Measurements from ENCODE around the gene SNAP29.
A peak's percentile ranks its signal among the peaks of the same experiment; 100 is the strongest.
"Not testable (repeated sequence)": the region's sequence is repeated elsewhere in the genome, so short reads cannot be mapped to it uniquely, and the experiment has no call there.

SNAP29 gene

GRCh38 chr22:20858615-20859416 lies at the start of gene SNAP29, which contains the start of gene PI4KA:
SNAP29 (plus strand) TSS chr22:20859007; CDS start chr22:20859111, 104 bp downstream.
PI4KA (minus strand) TSS chr22:20858811; CDS start chr22:20858725, 86 bp downstream.
- peak; percentile 99 for DNase-seq (ENCODE audit: low read depth)

GRCh38 chr22:20809538-20810185 lies 49.1 kb upstream of the SNAP29 start:
- no peak for DNase-seq (ENCODE audit: low read depth)

GRCh38 chr22:20810645-20811044 lies 48.2 kb upstream of the SNAP29 start:
- no peak for DNase-seq (ENCODE audit: low read depth)

GRCh38 chr22:20811171-20811570 lies 47.6 kb upstream of the SNAP29 start:
- no peak for DNase-seq (ENCODE audit: low read depth)

GRCh38 chr22:20811971-20812660 lies 46.7 kb upstream of the SNAP29 start:
- no peak for DNase-seq (ENCODE audit: low read depth)

- no peak for DNase-seq (ENCODE audit: low read depth)
Measured at GRCh38 chr22:20813056-20813455, 45.8 kb upstream of the SNAP29 start.

- no peak for DNase-seq (ENCODE audit: low read depth)
Measured at GRCh38 chr22:20814221-20814808, 44.5 kb upstream of the SNAP29 start.

- DNase-seq (ENCODE audit: low read depth), result no peak
Measured at GRCh38 chr22:20815477-20816050, 43.2 kb upstream of the SNAP29 start.

GRCh38 chr22:20816559-20816958 lies 42.2 kb upstream of the SNAP29 start:
- no peak for DNase-seq (ENCODE audit: low read depth)

GRCh38 chr22:20818471-20818870 lies 40.3 kb upstream of the SNAP29 start:
- no peak for DNase-seq (ENCODE audit: low read depth)

- no peak for DNase-seq (ENCODE audit: low read depth)
Measured at GRCh38 chr22:20819471-20819870, 39.3 kb upstream of the SNAP29 start.

GRCh38 chr22:20821717-20822239 lies 37.0 kb upstream of the SNAP29 start:
- DNase-seq (ENCODE audit: low read depth), result not testable (repeated sequence)

GRCh38 chr22:20822240-20822639 lies 36.6 kb upstream of the SNAP29 start:
- no peak for DNase-seq (ENCODE audit: low read depth)

- no peak for DNase-seq (ENCODE audit: low read depth)
Measured at GRCh38 chr22:20823264-20823663, 35.5 kb upstream of the SNAP29 start.

GRCh38 chr22:20825216-20825615 lies 33.6 kb upstream of the SNAP29 start:
- DNase-seq (ENCODE audit: low read depth), result not testable (repeated sequence)

- DNase-seq (ENCODE audit: low read depth), result no peak
Measured at GRCh38 chr22:20825624-20826023, 33.2 kb upstream of the SNAP29 start.

- not testable (repeated sequence) for DNase-seq (ENCODE audit: low read depth)
Measured at GRCh38 chr22:20826373-20827152, 32.2 kb upstream of the SNAP29 start.

- no peak for DNase-seq (ENCODE audit: low read depth)
Measured at GRCh38 chr22:20829491-20830134, 29.2 kb upstream of the SNAP29 start.

- DNase-seq (ENCODE audit: low read depth), result no peak
Measured at GRCh38 chr22:20833225-20833665, 25.6 kb upstream of the SNAP29 start.

GRCh38 chr22:20834206-20834605 lies 24.6 kb upstream of the SNAP29 start:
- DNase-seq (ENCODE audit: low read depth), result no peak

Measured in ELR (cell line).